GM12865 (cell line): ENCODE results near the gene LMF2.

ENCODE experiments used
- DNase-seq: peaks from one replicate; pipeline ENCODE4 v3.0.0; 2010; ENCODE audit warnings: low read depth
- H3K4me3 ChIP-seq: 2 replicates; pipeline ENCODE4 v1.5.1; 2011; ENCODE audit warnings: mild to moderate bottlenecking, low read depth, low read length, control low read depth
- CTCF ChIP-seq: IDR thresholded peaks from 2 replicates; pipeline ENCODE4 v1.5.1; 2011; ENCODE audit warnings: low read length, control low read depth, low read depth, inconsistent platforms; ENCODE audit not compliant: insufficient read depth; ENCODE audit errors: missing control alignments

LMF2 gene

GRCh38 chr22:50529416-50529896 is 22.0 kb upstream of the LMF2 start:
- DNase-seq = no peak
- no peak for TF ChIP-seq CTCF
- H3K4me3 ChIP-seq = peak overlapping the region; percentile 100

- no peak for TF ChIP-seq CTCF
- H3K4me3 ChIP-seq = peak overlapping the region; percentile 100
- peak; percentile 44 for DNase-seq
These were observed 21.3 kb upstream of the LMF2 start for GRCh38 chr22:50528682-50529415.

GRCh38 chr22:50527921-50528681 is 20.6 kb upstream of the LMF2 start:
- TF ChIP-seq CTCF = no peak
- H3K4me3 ChIP-seq = peak overlapping the region; percentile 100
- no peak for DNase-seq

GRCh38 chr22:50526834-50527801 is 19.6 kb upstream of the LMF2 start:
- TF ChIP-seq CTCF = no peak
- peak overlapping the region; percentile 68 for H3K4me3 ChIP-seq
- peak; percentile 92 for DNase-seq

GRCh38 chr22:50526108-50526833 is 18.8 kb upstream of the LMF2 start:
- DNase-seq = peak; percentile 93
- peak overlapping the region; percentile 68 for H3K4me3 ChIP-seq
- peak; percentile 72 for TF ChIP-seq CTCF

GRCh38 chr22:50525858-50526107 is 18.3 kb upstream of the LMF2 start:
- no peak for DNase-seq
- TF ChIP-seq CTCF = no peak
- peak overlapping the region; percentile 68 for H3K4me3 ChIP-seq
